NCI-H2029 (cell line): ENCODE data around the gene RDX.
A peak's percentile ranks its signal among the peaks of the same experiment; 100 is the strongest.
"Not testable (repeated sequence)": the region's sequence is repeated elsewhere in the genome, so short reads cannot be mapped to it uniquely, and the experiment has no call there.

Source experiments
- DNase-seq: peaks from one replicate; lab custom pipeline; 2025; lab: John Stamatoyannopoulos, UW

RDX gene

DNA sequence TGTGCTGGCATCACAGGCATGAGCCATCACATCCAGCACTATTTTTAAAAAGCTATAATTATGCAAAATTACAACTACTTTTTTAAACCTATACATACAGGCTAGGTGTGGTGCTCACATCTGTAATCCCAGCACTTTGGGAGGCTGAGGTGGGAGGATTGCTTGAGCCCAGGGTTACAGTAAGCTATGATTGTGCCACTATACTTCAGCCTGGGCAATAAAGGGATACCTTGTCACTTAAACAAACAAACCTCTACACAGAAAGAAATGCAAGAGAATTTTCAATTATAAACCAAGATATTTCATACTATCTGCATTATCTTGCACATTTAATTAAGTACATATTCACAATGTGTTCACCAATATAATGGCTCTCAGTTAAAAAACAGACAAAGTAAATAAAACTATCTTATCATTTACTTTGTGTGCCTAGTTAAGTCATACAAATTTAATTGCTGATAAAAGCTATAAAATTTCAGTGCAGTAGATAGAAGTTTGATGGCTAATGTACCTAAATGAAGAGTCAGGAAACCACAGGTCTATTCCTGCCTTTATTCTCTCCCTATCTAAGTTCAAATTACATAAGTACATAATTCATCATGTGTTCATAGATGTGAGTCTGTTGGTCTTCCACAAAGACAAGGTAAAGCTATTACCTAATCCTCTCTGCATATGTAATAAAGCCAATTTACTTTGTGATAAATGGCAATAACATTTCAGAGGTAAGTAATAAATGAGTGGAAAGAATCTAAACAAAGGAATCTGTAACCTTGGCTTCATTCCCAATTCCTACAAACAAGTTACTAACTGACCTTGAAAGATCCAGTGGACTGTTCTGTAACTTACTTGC is 9.0 kb upstream of the RDX start:
- DNase-seq, result peak; percentile 89

DNA sequence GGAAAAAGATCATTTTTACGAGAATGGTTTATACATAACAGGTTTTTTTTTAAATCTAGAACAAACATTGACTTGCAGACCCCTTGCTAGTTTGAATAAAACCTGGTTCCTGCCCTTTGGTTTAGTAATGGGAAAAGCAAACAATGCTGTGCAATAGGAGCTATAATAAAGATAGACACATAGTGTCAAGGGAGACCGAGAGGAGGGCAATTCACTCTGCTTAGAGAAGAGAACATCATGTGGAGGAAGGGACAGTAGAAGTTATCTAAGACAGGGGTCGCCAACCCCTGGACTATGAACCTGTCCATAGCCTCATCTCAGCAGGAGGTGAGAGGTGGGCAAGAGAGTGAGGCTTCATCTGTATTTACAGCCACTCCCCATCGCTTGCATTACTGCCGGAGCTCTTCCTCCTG is 7.0 kb upstream of the RDX start:
- no peak for DNase-seq

DNA sequence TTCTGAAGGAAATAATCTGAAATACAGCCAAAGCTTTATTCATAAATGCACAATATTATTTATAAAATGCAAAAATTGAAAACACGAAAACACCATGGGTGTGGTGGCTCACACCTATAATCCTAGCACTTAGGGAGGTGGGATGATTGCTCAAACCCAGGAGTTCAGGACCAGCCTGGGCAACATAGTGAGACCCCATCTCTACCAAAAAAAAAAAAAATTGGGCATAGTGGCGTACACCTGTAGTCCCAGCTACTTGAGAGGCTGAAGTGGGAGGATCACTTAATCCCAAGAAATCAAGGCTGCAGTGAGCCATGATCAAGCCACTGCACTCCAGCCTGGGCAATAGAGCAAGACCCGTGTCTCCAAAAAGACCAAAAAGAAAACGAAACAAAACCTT is 5.2 kb upstream of the RDX start:
- DNase-seq, result no peak

DNA sequence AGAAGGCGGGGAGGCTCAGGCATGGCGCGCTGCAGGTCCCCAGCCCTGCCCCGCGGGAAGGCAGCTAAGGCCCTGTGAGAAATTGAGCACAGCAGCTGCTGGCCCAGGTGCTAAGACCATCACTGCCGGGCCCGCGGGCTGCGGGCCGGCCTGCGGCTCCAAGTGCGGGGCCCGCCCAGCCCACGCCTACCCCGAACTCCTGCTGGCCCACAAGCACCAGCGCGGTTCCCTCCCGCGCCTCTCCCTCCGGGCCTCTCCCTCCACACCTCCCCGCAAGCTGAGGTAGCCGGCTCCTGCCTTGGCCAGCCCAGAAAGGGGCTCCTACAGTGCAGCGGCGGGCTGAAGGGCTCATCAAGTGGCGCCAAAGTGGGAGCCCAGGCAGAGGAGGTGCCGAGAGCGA is 4.6 kb upstream of the RDX start:
- DNase-seq, result no peak

DNA sequence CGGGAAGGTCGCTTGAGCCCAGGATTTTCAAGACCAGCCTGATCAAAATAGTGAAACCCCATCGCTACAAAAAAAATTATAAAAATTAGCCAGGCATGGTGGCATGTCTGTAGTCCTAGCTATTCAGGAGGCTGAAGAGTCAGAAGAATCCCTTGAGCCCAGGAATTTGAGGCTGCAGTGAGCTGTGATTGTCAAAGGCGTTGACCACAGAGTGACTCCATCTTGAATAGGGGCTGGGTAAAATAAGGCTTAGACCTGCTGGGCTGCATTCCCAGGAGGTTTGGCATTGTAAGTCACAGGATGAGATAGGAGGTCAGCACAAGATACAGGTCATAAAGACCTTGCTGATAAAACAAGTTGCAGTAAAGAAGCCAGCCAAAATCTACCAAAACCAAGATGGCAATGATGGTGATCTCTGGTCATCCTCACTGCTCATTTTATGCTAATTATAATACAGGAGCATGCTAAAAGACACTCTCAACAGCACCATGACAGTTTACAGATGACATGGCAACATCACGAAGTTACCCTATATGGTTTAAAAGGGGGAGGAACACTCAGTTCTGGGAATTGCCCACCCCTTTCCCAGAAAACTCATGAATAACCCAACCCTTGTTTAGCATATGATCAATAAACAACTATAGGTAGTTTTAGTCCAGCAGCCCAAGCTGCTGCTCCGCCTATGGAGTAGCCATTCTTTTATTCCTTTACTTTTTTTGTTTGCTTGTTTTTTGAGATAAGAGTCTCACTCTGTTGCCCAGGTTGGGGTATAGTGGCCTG is 2.8 kb upstream of the RDX start:
- DNase-seq, result no peak

DNA sequence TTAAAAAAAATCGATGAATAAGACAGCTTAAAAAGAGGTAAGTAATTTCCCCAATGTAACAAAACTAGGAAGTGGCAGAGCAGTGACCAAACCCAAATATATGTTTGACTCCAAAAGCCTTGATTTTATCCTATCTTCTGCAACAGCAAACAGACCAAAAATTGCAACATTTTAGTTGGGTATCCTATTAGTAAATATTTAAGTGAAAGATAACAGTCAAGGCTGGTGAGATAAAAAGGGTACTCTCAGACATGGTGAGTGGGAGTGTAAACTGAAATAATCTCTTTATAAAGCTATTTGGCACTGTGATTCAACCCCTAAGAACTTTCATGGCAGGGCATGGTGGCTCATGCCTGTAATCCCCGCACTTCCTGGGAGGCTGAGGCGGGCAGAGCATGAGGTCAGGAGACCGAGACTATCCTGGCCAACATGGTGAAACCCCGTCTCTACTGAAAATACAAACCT is 1.9 kb upstream of the RDX start:
- no peak for DNase-seq

DNA sequence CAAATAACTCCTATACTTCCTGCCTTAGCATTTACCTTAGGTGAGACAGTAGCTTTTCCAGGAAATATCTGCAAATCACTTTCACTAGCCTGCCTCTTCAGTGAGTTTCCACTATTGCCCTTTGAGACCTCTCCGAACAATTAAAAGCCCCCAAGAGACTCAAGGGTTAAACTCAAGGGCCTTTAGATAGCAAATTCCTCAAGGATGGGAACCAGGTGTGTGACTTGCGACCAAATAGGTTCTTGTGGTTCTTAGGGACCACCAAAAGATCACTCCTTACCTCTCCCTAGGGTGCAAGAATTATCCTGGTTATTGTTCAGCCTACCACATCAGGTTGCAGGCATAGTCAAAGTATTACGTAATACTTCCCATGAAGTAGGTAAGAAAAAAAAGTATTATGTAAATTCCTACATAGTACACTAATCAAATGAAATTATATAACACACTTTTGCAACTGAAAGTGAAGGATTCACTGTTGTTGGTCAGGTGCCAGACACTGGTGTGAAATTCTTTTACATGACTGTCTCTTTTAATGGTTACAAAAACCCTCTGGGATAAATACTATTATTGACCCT is 1.4 kb upstream of the RDX start:
- DNase-seq, result no peak

DNA sequence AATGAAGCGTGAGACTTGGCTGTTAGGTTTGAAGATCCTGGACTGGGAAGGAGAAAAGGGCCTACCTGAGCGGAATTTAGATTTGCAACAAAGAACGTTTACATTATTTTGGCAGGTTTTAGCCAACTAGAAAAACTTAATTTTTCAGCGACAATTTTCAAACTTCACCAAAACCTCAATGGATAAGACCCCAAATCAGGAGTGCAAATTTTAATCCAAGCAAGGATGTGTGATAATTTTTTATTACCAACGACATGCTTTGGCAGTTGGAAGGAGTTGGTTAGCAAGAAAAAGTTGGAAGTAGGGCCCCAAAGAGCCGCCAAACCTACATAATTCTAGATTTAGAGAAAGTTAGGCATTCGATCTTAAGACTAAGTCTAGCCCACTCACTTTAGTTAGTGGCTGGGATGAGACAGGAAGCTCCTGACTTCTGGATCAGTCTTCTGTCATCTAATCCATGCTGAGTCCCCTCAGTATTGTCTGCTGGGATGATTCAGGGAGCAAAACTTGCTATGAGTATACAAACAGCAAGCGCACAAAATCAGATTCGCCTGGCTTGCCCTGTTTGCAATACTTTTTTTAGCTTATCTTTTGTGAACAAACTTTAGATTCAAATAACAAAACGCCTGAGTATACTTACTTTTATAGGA is 787 bp upstream of the RDX start:
- DNase-seq, result no peak

DNA sequence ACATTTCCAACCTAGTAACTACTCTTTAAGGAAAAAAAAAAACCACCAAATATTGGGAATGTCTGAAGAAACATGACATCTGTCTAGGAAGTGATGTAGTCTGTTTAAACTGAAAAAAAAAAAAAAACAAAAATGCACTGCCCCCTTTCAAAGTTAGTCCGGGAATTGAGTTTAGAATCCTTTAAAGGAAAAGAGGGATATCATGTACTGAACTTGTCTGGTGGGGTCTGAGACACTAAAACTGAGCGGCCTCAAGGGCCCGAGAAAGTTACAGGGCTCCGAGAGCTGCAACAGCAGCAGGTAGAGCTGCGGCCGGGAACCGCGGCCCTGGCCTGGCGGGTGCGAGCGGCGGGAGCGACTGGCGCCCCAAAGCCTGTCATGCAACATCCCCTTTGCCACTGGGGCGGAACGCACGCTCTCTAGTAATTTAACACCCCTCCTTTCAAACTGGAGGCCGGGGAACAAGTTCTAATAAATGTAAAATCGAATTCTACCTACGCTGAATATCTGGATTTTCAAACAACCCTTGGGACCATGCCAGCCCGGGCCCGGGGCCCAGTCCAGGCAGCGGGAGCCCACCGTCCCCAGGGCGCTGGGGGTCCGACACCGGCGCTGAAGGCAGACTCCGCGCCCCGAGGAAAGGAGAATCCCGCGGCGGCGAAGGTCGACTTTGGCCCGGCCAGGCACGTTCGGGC is 736 bp downstream of the RDX start:
- DNase-seq, result no peak

DNA sequence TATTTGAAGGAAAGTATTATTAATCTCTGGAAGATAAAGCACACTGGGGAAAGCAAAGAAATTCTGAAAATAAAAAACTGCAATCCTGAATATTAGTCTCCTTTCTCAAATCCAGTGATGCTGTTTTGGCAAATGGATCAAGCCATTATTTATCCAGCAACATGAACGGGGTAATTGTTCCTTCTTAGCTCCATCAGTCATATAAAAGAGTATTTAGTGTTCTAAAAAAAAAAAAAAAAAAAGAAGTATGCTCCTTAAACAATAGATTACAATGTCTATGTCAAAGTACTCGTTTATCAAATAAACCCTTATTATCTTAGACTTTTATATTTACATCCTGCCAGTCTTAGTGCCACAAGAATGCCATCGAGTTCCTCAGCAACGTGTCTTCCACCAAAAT is 1.3 kb downstream of the RDX start:
- no peak for DNase-seq

DNA sequence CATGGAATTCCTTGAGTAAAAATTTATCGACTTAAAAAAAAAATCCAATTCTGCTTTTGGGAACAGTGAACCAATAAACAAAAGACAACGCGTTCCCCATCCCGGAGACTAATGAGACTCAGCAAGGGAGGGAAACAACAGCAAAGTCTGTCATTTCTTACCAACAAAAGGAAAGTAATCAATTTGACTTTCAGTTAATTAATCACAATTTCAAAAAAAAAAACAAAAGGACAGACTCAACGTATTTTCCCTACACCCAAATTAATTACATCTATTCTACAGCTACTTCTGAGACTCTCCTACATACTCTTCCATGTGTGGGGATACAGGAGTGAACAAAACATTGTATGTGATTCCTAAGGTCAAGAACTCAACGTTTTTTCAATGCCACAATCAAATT is 1.9 kb downstream of the RDX start:
- DNase-seq, result no peak

DNA sequence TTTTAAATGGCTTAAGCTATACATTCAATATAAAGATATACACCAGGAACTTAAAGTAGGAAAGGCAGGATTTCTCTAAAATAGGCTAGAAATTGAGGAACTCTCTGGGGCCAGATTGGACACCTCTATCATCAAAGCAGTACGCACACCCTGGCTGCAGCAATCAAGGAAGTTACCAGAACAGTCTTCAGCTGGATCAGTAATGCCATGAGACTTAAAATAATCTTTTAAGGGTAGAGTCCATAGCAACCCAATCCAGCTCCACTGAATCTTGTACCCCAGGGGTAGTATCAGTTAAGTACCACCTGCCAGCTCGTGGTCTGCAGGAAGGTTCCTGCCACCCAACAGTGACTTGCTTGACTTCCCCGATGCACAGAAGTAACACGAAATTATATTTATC is 3.0 kb downstream of the RDX start:
- no peak for DNase-seq

DNA sequence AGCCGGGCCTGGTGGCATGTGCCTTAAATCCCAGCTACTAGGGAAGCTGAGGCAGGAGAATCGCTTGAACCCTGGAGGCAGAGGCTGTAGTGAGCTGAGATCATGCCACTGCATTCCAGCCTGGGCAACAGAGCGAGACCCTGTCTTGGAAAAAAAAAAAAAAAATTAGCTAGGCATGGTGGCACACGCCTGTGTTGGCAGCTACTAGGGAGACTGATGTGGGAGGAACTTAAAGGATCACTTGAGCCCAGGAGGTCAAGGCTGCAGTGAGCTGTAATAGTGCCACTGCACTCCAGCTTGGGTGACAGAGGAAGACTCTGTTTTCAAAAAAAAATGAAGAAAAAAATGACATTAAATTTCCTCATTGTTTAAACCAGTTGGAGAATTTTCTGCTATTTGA is 4.3 kb downstream of the RDX start:
- DNase-seq, result not testable (repeated sequence)

DNA sequence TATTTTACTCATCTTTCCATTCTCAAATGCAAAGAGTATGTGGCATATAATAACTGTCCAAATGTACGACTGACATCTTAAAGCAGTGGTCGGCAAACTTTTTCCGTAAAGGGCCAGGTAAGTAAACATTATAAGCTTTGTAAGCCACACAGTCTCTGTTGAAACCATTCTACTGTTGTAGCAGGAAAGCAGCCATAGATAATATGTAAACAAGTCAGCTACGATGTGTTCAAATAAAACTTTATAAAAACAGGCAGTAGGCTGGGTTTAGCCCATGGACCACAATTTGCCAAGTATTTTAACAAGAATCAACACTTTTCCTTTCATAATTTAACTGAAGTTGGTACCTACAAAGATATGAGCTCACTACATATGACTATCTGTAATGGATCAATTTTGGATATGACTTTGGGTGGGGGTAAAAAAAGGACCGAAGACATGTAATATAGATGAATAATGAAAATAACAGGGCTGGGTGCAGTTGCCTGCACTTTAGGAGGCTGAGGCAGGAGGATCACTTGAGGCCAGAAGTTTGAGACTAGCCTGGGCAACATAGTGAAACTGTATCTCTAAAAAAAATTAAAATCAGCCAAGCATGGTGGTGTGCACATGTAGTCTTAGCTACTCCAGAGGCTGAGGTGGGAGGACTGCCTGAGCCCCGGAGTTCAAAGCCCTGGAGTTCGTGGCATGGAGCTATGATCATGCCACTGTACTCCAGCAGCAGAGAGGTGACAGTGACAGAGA is 5.7 kb downstream of the RDX start:
- DNase-seq, result no peak

DNA sequence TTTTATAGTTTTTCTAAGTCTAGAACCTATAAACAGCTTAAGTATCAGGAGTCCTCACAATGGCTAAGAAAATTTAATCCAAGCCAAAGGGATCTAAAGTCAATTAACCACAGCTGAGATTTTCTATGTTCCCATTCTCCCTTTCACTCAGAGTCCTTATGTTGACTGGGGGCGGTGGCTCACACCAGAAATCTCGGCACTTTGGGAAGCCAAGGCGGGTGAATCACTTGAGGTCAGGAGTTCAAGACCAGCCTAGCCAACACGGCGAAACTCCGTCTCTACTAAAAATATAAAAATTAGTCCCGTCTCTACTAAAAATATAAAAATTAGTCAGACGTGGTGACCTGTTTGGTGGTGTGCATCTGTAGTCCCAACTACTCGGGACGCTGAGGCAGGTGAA is 6.9 kb downstream of the RDX start:
- no peak for DNase-seq

DNA sequence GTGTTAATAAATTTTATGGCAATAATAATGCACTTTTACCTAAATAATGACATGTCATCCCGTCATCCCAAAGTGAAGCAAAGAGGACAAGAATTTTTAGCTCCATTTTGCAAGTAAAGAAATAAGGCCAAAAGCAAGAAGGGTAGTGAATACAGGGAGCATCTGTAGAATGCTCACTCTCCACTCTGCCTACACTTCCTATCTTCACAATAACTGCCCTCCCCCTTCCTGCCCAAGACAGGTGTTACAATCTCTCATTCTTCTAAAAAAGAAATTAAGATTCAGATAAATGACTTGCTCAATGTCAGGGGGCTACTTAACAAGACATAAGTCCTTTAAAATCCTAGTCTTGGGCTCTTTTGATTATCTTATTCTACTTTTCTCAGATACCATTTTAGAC is 8.9 kb downstream of the RDX start:
- DNase-seq, result no peak

DNA sequence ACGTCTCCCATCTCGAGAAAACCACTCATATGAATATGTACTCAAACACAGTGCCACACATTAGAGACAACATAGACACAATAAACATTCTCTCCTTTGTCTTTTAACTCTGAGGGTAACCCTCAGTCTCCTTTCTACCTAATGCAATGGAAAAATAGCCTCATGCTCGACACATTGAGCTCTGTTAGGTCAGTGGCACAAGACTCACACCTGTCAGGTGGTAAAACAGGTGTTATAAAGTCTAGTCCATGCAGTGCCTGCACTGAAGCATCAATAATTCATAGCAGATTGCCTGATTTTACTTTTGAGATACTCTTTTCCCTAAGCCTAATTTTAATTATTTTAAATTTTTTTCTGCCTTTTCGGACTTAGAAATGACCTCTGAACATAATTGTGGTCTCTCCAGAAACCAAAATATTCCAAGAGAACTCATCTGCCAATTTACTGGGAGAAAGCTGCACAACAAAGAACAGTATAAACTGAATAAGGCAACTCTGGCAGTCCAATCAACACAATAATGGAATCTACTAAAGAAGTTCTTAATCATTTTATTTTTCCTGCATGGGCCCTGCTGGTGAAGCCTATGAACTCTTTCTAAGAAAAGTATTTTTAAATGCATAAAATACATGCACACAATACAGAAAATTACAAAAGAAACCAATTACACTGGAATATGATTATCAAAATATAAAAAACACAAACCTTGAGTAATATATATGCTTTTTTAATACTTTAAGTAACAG is 9.9 kb downstream of the RDX start:
- DNase-seq, result peak; percentile 81

DNA sequence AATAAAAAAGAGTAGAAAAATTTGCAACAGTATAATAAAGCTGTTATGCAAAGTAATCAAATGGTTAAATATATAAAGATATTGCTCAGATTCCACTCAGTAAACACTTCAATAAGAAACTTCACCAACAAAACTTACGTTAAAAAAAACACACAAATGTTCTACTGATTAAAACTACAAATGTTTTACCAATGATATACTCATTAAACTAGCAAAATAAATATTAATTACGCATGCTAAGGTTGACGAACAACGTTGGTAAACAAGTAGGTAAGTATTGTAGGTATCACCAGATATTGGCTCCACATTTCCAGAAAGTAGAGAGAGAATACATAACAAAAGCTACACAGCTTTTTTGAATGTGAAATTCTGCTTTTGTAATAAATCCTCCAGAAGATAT is 12.6 kb downstream of the RDX start:
- no peak for DNase-seq

DNA sequence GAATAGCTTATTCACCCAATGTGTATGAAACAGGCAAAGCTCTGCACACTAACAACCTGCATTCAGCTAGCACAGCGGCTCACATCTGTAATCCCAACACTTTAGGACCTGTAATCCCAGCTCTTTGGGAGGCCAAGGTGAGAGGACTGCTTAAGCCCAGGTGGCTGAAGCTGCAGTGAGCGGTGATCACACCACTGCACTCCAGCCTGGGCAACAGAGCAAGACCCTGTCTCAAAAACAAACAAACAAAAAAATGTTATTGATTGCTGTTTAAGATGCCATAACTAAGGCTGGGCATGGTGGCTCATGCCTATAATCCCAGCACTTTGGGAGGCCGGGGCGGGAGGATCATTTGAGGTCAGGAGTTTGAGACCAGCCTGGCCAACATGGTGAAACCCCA is 15.8 kb downstream of the RDX start:
- not testable (repeated sequence) for DNase-seq

DNA sequence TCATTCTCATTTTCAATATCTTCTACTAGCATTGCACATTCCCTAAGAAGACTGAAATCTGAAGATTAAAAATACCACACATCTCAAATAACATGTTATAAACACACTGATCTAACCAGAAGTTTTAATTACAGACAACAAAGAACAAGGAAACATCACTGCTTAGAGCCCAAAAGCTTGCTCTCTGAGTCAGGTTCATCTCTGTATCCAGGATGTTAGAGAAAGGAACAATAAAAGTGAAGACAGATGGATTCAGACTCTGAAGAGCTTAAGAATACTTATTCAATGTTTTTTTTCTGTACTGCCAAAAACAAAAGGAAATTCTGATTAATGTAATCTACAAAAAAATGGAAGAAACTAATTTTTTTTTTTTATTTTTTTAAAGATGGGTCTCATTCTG is 16.5 kb downstream of the RDX start:
- DNase-seq, result no peak

DNA sequence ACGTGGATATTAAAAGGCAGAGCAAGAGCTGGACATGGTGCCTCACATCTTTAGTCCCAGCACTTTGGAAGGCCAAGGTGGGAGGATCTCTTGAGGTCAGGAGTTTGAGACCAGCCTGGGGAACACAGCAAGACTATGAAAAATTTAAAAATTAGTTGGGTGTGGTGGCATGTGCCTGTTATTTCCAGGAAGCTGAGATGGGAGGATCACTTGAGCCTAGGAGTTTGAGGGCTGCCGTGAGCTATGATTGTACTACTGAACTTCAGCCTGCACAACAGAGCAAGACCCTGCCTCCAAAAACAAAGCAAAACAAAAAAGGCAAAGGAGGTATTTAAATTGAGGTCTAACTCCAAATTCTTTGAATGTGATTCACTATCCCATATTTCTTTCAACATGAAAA is 23.5 kb downstream of the RDX start:
- DNase-seq, result no peak
